AG09319 (cell line): Measurements from ENCODE around the gene STEAP3.

Experiments
- DNase-seq: peaks from one replicate; pipeline ENCODE4 v3.0.0-alpha.2; 2010; ENCODE audit warnings: low read depth; ENCODE audit errors: extremely low read depth
- CTCF ChIP-seq: IDR thresholded peaks from 2 replicates; pipeline ENCODE4 v1.5.1; 2011; ENCODE audit warnings: low read depth, mild to moderate bottlenecking, inconsistent platforms, low read length, moderate library complexity

The STEAP3 gene

GRCh38 chr2:119223521-119224390 lies at the start of gene STEAP3:
Gene STEAP3 (plus strand): TSS chr2:119223834. CDS start chr2:119231013, 7,179 bp downstream.
- TF ChIP-seq CTCF = no peak
- DNase-seq = no peak

- DNase-seq = no peak
Observed at GRCh38 chr2:119174216-119174992, 49.2 kb upstream of the STEAP3 start.

GRCh38 chr2:119174993-119175347 lies 48.7 kb upstream of the STEAP3 start:
- no peak for TF ChIP-seq CTCF
- no peak for DNase-seq

More at GRCh38 chr2:119174216-119174992, 49.2 kb upstream of the STEAP3 start:
- TF ChIP-seq CTCF = peak; percentile 72

GRCh38 chr2:119175517-119175916 lies 48.1 kb upstream of the STEAP3 start:
- no peak for DNase-seq
- TF ChIP-seq CTCF = no peak

- no peak for DNase-seq
- TF ChIP-seq CTCF = no peak
Observed at GRCh38 chr2:119177171-119177837, 46.3 kb upstream of the STEAP3 start.

- no peak for DNase-seq
Observed at GRCh38 chr2:119177838-119178190, 45.8 kb upstream of the STEAP3 start.

More at GRCh38 chr2:119177838-119178190, 45.8 kb upstream of the STEAP3 start:
- no peak for TF ChIP-seq CTCF
